SW480 (cell line): ENCODE measurements around the gene WWC2.
"Not testable (repeated sequence)": the region's sequence is repeated elsewhere in the genome, so short reads cannot be mapped to it uniquely, and the experiment has no call there.

Experiments
- DNase-seq: peaks from one replicate; pipeline ENCODE4 v3.0.0-alpha.2; 2016; ENCODE audit warnings: low spot score

WWC2 gene

GRCh38 chr4:183142571-183143550 is 43.8 kb downstream of the WWC2 start:
- DNase-seq = no peak

- no peak for DNase-seq
These were observed 45.7 kb downstream of the WWC2 start for GRCh38 chr4:183144787-183145186.

GRCh38 chr4:183145773-183146172 is 46.7 kb downstream of the WWC2 start:
- no peak for DNase-seq

GRCh38 chr4:183146478-183146877 is 47.4 kb downstream of the WWC2 start:
- DNase-seq = peak; percentile 79

GRCh38 chr4:183147196-183147595 is 48.1 kb downstream of the WWC2 start:
- DNase-seq = no peak

- DNase-seq = no peak
These were observed 48.9 kb downstream of the WWC2 start for GRCh38 chr4:183147983-183148382.

GRCh38 chr4:183149616-183150539 is 50.8 kb downstream of the WWC2 start:
- no peak for DNase-seq

- not testable (repeated sequence) for DNase-seq
These were observed 51.6 kb downstream of the WWC2 start for GRCh38 chr4:183150664-183151063.

GRCh38 chr4:183152232-183152631 is 53.2 kb downstream of the WWC2 start:
- not testable (repeated sequence) for DNase-seq

- DNase-seq = no peak
These were observed 54.3 kb downstream of the WWC2 start for GRCh38 chr4:183153190-183153916.

GRCh38 chr4:183154701-183155391 is 55.8 kb downstream of the WWC2 start:
- DNase-seq = peak; percentile 95

- DNase-seq = no peak
These were observed 56.6 kb downstream of the WWC2 start for GRCh38 chr4:183155450-183156184.

- DNase-seq = no peak
These were observed 58.2 kb downstream of the WWC2 start for GRCh38 chr4:183157215-183157614.

GRCh38 chr4:183158062-183158461 is 59.0 kb downstream of the WWC2 start:
- no peak for DNase-seq

- DNase-seq = no peak
These were observed 62.6 kb downstream of the WWC2 start for GRCh38 chr4:183161630-183162029.

GRCh38 chr4:183163135-183163534 is 64.1 kb downstream of the WWC2 start:
- no peak for DNase-seq

- no peak for DNase-seq
These were observed 65.9 kb downstream of the WWC2 start for GRCh38 chr4:183164963-183165362.

GRCh38 chr4:183165376-183165775 is 66.3 kb downstream of the WWC2 start:
- no peak for DNase-seq

- no peak for DNase-seq
These were observed 71.8 kb downstream of the WWC2 start for GRCh38 chr4:183170894-183171293.

- no peak for DNase-seq
These were observed 72.6 kb downstream of the WWC2 start for GRCh38 chr4:183171484-183172267.
